Fibroblast of pulmonary artery (primary cell): ENCODE measurements around the gene KRTAP10-6.
"Not testable (repeated sequence)": the region's sequence is repeated elsewhere in the genome, so short reads cannot be mapped to it uniquely, and the experiment has no call there.

Source experiments
- DNase-seq: peaks from one replicate; pipeline ENCODE4 v3.0.0-alpha.2; 2010; ENCODE audit warnings: low read depth
- H3K4me3 ChIP-seq: replicated peaks from 2 replicates; pipeline ENCODE4 v1.5.1; 2011; ENCODE audit warnings: low read depth, mild to moderate bottlenecking, control low read depth, low read length, moderate library complexity
- CTCF ChIP-seq: IDR thresholded peaks from 2 replicates; pipeline ENCODE4 v1.5.1; 2011; ENCODE audit warnings: mild to moderate bottlenecking, control low read depth, low read length, inconsistent platforms; ENCODE audit errors: missing control alignments

Gene KRTAP10-6

GRCh38 chr21:44592446-44593311 lies at the start of gene KRTAP10-6:
TSS of gene KRTAP10-6 (minus strand) at chr21:44592505. CDS start at chr21:44592484, 21 bp downstream.
- no peak for TF ChIP-seq CTCF
- H3K4me3 ChIP-seq = no peak within 1 kb of the TSS
- DNase-seq = no peak

- no peak for TF ChIP-seq CTCF
- DNase-seq = no peak
These were observed 48.5 kb upstream of the KRTAP10-6 start for GRCh38 chr21:44640761-44641160.

GRCh38 chr21:44639331-44639655 lies 47.0 kb upstream of the KRTAP10-6 start:
- DNase-seq = no peak
- no peak overlapping the region for H3K4me3 ChIP-seq
- no peak for TF ChIP-seq CTCF

More at GRCh38 chr21:44640761-44641160, 48.5 kb upstream of the KRTAP10-6 start:
- H3K4me3 ChIP-seq = no peak overlapping the region

GRCh38 chr21:44638506-44639330 lies 46.4 kb upstream of the KRTAP10-6 start:
- not testable (repeated sequence) for H3K4me3 ChIP-seq, DNase-seq

GRCh38 chr21:44637851-44638348 lies 45.6 kb upstream of the KRTAP10-6 start:
- H3K4me3 ChIP-seq, DNase-seq: not testable (repeated sequence)

GRCh38 chr21:44637018-44637850 lies 44.9 kb upstream of the KRTAP10-6 start, which contains the start of gene KRTAP10-10:
TSS of gene KRTAP10-10 (plus strand) at chr21:44637356. CDS start at chr21:44637418, 62 bp downstream.
- no peak within 1 kb of the TSS for H3K4me3 ChIP-seq
- no peak for DNase-seq
- no peak for TF ChIP-seq CTCF

- DNase-seq = no peak
- H3K4me3 ChIP-seq = no peak overlapping the region
- no peak for TF ChIP-seq CTCF
These were observed 44.1 kb upstream of the KRTAP10-6 start for GRCh38 chr21:44636209-44637017.
